HFFc6 (cell line): ENCODE measurements around the gene NEMP2. TPM values are rescaled to one million over a fixed set of nuclear protein-coding genes. Genes with fewer than 3 reads are reported as not detected.

Source experiments
- DNase-seq: peaks from one replicate; pipeline ENCODE4 v3.0.0-alpha.2; 2018
- H3K27ac Mint-ChIP-seq: 2 replicates; pipeline ENCODE4 v1.8.0; 2020; ENCODE audit warnings: mild to moderate bottlenecking, mixed read lengths
- H3K27me3 Mint-ChIP-seq: 2 replicates; pipeline ENCODE4 v1.8.0; 2021; ENCODE audit warnings: mild to moderate bottlenecking, moderate library complexity, mixed read lengths; ENCODE audit not compliant: insufficient read depth
- H3K36me3 Mint-ChIP-seq: 2 replicates; pipeline ENCODE4 v1.8.0; 2021; ENCODE audit warnings: low read depth, mixed read lengths
- H3K4me1 Mint-ChIP-seq: 2 replicates; pipeline ENCODE4 v1.8.0; 2020; ENCODE audit warnings: low read depth, mixed read lengths
- H3K4me3 Mint-ChIP-seq: 2 replicates; pipeline ENCODE4 v1.8.0; 2020; ENCODE audit warnings: mild to moderate bottlenecking, moderate library complexity, mixed read lengths
- H3K9me3 Mint-ChIP-seq: 2 replicates; pipeline ENCODE4 v1.8.0; 2020; ENCODE audit warnings: mild to moderate bottlenecking, mixed read lengths
- total RNA-seq, 6 experiments: library from RNA; stranded (reverse); fragmentation: NEBNext Ultra II Directional; extraction: Animal tissue kit (Norgen Biotek cat#: 25700); gene quantifications; 2 replicates in 1 of 6; 3 replicates in 5 of 6; pipeline ENCODE4 v1.2.3, GENCODE V29; 2021
- TF ChIP-seq, protein P1 (sequence below): fragments of 200-600 bp; sonication (generic); IDR thresholded peaks from 2 replicates; pipeline ENCODE4 v1.5.0; 2021; ENCODE audit warnings: antibody characterized with exemption, mild to moderate bottlenecking

The NEMP2 gene
- total RNA-seq, 6 experiments from 2014 or later: 1.5 to 7.4 (median 6.5) TPM

DNA sequence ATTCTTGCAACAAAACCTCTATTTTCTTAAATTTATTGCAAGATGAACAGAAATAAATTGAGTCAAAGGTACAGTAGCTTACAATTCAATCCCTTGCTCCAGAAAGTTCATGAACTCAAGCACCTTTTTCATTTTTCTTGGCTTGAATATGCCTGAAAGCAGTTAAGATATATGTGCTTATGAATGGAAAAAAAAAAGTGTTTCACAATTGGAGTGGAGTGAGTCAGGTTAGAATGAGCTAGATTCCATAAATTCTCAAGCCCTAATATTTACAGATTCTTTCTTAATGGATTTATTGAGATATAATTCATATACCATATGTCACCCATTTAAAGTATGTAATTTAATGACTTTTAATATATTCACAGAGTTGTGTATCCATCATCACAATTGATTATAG lies 39.6 kb upstream of the NEMP2 start:
- Mint-ChIP-seq H3K27ac (no peak overlapping the region), H3K36me3 (no peaks in the 10 kb centered on the region), H3K9me3 (no peaks in the 10 kb centered on the region), H3K4me3 (no peak overlapping the region), H3K4me1 (peaks cover 27% of the 10 kb centered on the region), H3K27me3 (peaks cover 6% of the 10 kb centered on the region)
- DNase-seq: no peak
- TF ChIP-seq, protein P1, sequence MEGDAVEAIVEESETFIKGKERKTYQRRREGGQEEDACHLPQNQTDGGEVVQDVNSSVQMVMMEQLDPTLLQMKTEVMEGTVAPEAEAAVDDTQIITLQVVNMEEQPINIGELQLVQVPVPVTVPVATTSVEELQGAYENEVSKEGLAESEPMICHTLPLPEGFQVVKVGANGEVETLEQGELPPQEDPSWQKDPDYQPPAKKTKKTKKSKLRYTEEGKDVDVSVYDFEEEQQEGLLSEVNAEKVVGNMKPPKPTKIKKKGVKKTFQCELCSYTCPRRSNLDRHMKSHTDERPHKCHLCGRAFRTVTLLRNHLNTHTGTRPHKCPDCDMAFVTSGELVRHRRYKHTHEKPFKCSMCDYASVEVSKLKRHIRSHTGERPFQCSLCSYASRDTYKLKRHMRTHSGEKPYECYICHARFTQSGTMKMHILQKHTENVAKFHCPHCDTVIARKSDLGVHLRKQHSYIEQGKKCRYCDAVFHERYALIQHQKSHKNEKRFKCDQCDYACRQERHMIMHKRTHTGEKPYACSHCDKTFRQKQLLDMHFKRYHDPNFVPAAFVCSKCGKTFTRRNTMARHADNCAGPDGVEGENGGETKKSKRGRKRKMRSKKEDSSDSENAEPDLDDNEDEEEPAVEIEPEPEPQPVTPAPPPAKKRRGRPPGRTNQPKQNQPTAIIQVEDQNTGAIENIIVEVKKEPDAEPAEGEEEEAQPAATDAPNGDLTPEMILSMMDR: no peak

DNA sequence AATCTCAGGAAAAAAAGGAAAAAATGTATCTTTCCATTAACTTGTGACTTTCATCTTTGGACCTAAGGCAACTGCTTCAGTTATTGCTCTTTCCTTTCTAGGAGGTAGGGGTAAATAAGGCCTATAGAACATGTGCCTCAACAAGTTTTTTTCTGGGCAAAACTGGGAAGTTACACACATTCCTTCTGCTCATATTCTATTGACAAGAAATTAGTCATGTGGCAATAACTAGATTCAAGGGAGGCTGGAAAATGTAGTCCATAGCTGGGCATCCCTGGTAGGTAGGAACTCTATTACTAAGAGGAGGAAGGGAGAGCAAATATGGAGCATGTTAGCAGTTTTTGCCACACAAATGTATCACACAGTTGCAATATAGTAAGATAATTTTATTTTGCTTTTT lies 37.7 kb upstream of the NEMP2 start:
- H3K36me3 Mint-ChIP-seq: peaks cover 8% of the 10 kb centered on the region
- peaks cover 10% of the 10 kb centered on the region for H3K9me3 Mint-ChIP-seq

DNA sequence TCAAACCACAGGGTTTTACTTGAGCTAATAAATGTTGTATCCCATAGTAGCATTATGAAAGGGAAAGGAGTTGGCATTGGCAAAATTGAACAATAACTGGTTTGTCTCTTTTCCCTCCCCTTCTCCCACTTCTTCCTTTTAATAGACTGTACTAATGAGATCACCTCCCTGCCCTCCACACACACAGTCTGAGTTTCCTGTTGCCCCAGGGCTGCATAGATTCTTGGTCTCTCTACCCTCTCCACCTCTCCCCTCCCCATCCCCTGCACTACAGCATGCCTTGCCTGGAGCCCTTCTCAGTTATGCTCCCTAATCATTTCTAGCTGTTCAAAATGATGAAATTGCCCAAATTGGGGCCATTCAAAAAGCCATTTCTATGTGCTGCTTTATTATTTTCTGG lies 37.2 kb upstream of the NEMP2 start:
- no peak for DNase-seq
- TF ChIP-seq, protein P1: no peak
- Mint-ChIP-seq H3K4me1 (peaks cover 12% of the 10 kb centered on the region; the same call in 1 of the 2 replicates), H3K9me3 (peaks cover 16% of the 10 kb centered on the region), H3K27me3 (peaks cover 6% of the 10 kb centered on the region), H3K27ac (no peak overlapping the region), H3K36me3 (peaks cover 14% of the 10 kb centered on the region), H3K4me3 (no peak overlapping the region)

More for the DNA sequence above, 37.7 kb upstream of the NEMP2 start:
- Mint-ChIP-seq H3K4me3 (no peak overlapping the region), H3K27ac (no peak overlapping the region), H3K27me3 (peaks cover 6% of the 10 kb centered on the region), H3K4me1 (peaks cover 12% of the 10 kb centered on the region; the same call in 1 of the 2 replicates)
- TF ChIP-seq, protein P1: no peak
- no peak for DNase-seq

DNA sequence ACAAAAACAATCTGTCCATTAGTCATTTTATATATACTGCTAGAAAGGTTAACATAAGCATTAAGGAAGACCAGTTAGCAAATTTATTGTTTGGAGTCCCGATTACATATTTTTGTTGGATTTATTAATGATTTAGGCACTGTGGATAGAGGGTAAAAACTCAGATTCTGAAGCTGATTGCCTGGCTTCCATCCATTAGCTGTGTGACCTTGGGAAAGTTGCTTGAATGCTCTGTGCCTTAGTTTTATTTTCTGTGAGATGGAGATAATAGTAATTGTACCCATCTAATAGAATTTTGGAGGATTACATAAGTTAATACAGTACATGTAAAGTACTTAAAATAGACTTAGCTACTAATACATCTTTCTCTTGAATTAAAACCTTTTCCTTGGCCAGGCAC lies 36.3 kb upstream of the NEMP2 start:
- Mint-ChIP-seq H3K9me3 (peaks cover 17% of the 10 kb centered on the region), H3K36me3 (peaks cover 15% of the 10 kb centered on the region), H3K27ac (no peak overlapping the region), H3K27me3 (peaks cover 6% of the 10 kb centered on the region), H3K4me1 (peaks cover 5% of the 10 kb centered on the region; the same call in 1 of the 2 replicates), H3K4me3 (no peak overlapping the region)
- no peak for DNase-seq
- TF ChIP-seq, protein P1: no peak

DNA sequence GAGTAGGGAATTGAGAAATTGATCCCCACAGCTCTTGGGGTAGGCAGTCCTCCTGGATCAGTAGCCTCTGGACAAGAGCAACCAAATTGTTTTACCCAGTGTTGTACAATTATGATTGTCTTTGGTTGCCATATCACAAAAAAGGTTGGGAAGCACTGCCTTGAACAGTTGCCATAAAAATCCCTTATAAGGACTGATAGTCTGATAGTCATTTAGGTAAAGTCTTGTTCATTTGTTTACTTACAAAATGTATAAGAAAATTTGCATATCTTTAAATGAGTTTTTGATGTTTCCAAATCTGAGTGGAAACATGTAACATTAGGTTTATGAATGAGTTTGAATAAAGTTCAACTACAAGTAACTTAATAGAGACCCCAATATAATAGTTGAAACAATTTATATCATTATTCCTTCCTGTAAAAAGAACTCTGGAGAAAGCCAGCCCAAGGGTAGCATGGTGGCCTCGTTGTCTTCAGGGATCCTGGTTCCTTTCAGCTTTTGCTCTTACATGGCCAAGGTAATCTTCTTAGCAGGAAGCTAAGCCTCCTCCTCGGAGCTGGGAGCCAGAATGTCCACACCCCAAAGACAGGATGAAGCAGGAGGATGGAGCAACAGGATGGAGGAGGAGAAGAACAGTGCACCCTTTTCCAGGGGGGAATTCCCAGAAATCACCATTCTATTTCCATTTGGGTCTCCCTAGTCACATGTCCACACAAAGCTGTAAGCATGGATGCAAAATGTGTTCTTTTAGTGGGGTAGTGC lies 35.7 kb upstream of the NEMP2 start:
- H3K4me1 Mint-ChIP-seq: peaks cover 5% of the 10 kb centered on the region; the same call in 1 of the 2 replicates
- H3K27ac Mint-ChIP-seq: no peak overlapping the region
- TF ChIP-seq, protein P1: no peak
- DNase-seq: no peak
- peaks cover 6% of the 10 kb centered on the region for H3K27me3 Mint-ChIP-seq
- H3K36me3 Mint-ChIP-seq: peaks cover 15% of the 10 kb centered on the region
- H3K4me3 Mint-ChIP-seq: no peak overlapping the region
- H3K9me3 Mint-ChIP-seq: peaks cover 17% of the 10 kb centered on the region
